GM21576 (cell line): Measurements from ENCODE around the gene NHLRC1.

Experiments
- ATAC-seq: cut with Tn5 transposase; IDR thresholded peaks from one replicate; pipeline ENCODE4 v1.9.1; 2021; ENCODE audit warnings: mild to moderate bottlenecking, moderate library complexity; ENCODE audit not compliant: unreplicated experiment

Gene NHLRC1

DNA sequence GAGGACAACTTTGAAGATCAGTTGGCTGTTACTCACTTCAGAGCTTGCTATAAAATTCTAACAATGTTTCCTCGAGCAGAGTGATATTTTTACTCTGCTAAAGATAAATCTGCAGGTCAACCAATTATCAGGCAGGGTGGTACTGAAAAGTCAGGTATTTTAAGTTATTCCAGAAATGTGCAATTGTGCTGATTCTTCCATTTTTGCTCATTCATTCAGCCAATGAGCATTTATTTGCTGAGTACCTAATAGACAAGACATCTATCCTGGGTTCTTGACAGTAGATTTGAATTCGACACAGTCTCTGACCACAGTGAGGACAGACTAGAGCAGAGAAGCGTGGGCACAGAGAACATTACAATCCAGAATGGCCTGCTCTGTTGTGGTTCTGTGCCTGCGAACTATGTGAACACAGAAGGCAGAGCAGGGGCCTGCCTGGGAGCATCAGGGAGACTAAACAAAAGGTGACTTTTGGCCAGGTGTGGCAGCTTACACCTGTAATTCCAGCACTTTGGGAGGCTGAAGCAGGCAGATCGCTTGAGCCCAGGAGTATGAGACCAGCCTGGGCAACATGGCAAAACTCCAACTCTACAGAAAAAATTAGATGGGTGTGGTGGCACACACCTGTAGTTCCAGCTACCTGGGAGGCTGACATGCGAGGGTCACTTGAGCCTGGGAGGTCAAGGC, 17.6 kb upstream of the NHLRC1 start:
- no peak for ATAC-seq

- ATAC-seq = no peak
Observed at GRCh38 chr6:18138906-18139305, 16.4 kb upstream of the NHLRC1 start.

DNA sequence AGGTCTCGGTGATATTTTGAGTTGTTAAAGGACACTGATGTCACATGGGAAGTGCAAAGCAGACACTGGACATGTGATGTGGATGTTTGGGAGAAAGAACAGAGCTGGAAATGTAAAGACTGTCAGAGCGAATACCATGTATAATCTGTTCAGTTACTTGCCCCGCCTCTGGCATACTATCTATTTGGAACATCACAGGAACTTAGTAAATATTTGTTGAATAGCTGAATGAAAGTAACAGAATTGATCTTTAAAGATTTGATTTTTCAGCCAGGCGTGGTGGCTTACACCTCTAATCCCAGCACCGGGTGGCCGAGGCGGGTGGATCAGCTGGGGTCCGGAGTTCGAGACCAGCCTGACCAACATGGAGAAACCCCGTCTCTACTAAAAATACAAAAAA, 13.8 kb upstream of the NHLRC1 start:
- no peak for ATAC-seq

- ATAC-seq = no peak
Observed at GRCh38 chr6:18135171-18135570, 12.7 kb upstream of the NHLRC1 start.

DNA sequence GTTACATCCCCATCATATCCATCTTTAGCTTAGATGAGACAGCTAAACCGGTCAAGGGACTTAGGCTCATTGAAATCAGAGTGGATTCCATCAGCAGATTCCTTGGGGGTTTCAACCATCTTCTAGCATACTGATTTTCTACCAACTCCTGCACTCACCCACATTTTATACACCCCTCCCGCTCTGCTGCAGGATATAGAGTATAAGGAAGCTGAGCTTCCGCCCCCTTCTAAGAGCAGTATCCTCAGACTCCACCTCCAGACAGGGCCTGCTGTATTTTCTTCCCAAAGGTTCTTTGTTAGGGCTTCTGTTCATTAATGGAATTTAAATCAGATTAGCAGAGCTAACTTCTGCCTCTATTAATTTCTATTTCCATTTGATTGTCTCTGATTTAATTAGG, 9.9 kb upstream of the NHLRC1 start:
- no peak for ATAC-seq

GRCh38 chr6:18126121-18126520, 3.6 kb upstream of the NHLRC1 start:
- ATAC-seq = no peak

- no peak for ATAC-seq
Observed at GRCh38 chr6:18121580-18122127, 823 bp downstream of the NHLRC1 start.

DNA sequence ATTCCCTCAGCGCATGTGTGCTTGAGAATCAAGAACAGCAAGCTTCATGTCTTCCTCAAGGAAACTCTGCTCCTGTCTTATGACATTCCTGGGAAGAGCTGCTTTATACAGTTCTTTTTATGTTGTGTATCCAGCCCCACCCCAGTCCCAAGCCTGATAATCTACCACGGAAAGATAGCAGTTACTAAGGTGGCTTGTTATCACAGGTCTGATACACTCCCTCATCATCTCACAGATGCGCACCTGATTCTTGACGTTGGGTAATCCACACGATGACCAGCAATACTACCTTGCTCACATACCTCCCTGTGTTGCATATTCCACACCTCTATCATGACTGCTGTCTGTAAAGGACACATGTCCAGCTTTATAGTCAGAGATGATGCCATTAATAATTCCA, 3.2 kb downstream of the NHLRC1 start:
- ATAC-seq = no peak

GRCh38 chr6:18118330-18118729, 4.1 kb downstream of the NHLRC1 start:
- no peak for ATAC-seq

DNA sequence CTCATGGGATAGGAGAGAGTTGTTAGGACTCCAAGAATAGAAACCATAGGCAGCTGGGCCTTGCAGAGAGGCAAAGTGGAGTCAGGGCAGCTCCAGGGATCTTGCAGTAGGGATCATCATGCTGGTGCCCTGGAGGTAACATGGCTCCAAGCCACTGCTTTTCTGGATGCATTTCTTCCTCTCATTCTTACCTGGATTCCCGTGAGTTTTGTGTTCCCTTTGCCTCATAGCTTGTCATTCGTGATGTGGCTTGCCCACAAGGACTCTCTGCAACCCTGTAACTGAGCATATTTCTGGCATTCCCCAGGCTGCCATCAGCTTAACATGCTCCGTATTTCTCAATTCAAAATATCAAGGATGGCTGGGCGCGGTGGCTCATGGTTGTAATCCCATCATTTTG, 5.3 kb downstream of the NHLRC1 start:
- ATAC-seq = no peak

GRCh38 chr6:18115356-18115755, 7.1 kb downstream of the NHLRC1 start:
- no peak for ATAC-seq

- no peak for ATAC-seq
Observed at GRCh38 chr6:18110162-18110561, 12.3 kb downstream of the NHLRC1 start.

DNA sequence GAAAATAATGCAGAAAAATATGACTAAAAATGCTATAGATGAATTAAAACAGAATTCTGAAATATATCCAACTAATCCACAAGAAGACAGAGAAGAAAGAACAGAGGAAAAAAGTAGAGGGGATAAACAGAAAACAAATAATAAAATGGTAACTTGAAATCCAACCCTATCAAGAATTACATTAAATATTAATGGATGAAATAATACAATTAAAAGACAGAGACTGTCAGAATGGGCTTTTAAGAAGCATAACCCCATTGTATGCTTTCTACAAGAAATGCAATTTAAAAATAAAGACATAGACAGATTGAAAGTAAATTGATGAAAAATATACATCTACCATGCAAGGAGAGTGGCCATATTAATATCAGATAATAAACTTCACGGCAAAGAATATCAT, 15.4 kb downstream of the NHLRC1 start:
- no peak for ATAC-seq

DNA sequence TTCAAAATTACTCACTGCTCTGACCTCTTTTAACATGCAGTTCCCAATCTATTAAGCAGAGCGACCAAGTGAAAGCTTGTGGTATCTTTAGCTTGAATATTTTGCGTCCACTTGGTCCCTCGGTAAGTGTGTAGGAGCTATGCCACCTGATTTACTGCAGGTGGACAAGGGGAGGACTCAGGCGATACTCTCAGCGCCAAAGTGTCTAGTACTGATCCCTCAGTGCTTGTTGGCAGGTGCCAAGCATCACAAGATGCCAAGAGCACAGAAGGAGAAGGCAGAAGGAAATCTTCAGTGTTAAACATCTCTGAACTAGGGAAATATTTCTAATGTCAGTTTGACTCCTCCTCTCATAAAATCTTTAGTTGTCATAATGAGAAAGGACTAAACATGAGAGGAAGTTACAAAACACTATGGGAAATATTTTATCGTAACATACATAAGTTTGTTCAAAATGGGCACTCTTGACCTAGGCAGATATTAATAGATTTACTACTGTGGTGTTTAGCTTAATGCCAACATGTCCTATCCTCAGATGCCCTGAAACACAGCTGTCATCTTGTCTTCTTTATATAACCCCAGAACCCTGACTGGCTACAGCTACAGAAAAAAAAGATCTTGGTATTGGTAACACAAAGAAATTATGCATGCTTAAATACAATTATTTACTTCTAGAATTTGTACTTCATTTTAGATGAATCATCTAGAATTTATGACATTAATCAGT, 19.5 kb downstream of the NHLRC1 start:
- no peak for ATAC-seq

DNA sequence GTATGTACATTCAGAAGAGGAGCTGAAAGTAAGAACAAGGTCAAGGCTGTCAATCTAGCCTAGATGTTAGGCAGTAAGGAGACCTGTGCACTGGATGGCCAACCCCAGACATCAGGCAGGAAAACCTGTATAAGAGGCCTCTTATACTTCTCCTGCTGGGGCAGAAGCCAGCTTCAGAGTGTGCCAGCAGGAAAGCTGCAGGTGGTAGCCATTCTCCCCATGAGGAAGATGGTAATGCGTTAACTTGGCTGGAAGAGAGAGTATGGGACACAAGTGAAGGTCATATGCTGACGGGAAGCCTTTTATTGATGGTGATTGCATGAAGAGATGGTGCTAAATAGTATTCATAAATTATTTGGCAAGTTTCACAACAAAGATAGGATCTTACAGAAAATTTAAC, 20.6 kb downstream of the NHLRC1 start:
- no peak for ATAC-seq

- ATAC-seq = no peak
Observed at GRCh38 chr6:18101271-18101670, 21.2 kb downstream of the NHLRC1 start.

- no peak for ATAC-seq
Observed at GRCh38 chr6:18100296-18100695, 22.2 kb downstream of the NHLRC1 start.

GRCh38 chr6:18099511-18099910, 23.0 kb downstream of the NHLRC1 start:
- no peak for ATAC-seq

- no peak for ATAC-seq
Observed at GRCh38 chr6:18096423-18096822, 26.1 kb downstream of the NHLRC1 start.

GRCh38 chr6:18091382-18091781, 31.1 kb downstream of the NHLRC1 start:
- ATAC-seq = no peak

DNA sequence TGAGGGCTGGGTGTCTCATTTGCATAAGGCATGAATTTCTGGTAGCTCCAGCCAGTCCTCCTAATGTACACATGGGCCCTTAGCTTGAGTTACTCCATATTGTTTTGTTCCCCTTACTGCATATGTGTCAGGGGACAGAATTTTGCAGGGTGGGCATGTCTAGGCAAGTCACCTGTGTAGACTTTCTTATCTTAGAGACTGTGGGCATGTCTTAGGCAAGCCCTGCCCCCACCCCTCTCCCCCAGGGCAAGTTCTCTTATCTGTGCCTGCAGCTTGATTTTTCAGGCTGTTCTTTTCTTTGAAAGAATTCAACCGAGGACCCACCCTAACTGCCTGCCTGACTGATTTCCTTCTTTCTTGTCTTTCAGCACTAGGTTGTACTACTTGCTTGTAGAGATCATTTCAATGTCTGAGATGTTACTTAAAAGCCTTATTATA, 32.1 kb downstream of the NHLRC1 start:
- no peak for ATAC-seq
